NCI-H1930 (cell line): ENCODE measurements around the gene TRPM4.

Experiments used
- DNase-seq, 2 experiments: peaks; one replicate each; lab custom pipeline; 2025; lab: John Stamatoyannopoulos, UW

The TRPM4 gene

DNA sequence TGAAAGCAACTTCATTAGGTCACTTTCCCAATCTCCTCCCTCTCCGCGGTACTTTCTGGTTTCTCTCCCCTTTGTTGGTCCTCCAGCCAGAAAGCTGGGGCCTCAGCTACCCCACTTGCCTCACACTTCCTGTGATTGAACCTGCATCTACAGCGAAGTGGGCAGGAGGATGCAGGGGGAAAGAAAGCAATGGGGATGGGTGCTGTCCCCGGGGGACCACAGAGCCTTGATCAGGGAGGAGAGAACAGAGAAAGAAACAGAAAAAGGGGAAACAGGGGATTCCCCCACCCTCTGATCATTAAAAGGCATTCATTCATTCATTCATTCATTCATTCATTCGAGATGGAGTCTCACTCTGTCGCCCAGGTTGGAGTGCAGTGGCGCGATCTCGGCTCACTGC lies 74.2 kb downstream of the TRPM4 start:
- DNase-seq = no peak

DNA sequence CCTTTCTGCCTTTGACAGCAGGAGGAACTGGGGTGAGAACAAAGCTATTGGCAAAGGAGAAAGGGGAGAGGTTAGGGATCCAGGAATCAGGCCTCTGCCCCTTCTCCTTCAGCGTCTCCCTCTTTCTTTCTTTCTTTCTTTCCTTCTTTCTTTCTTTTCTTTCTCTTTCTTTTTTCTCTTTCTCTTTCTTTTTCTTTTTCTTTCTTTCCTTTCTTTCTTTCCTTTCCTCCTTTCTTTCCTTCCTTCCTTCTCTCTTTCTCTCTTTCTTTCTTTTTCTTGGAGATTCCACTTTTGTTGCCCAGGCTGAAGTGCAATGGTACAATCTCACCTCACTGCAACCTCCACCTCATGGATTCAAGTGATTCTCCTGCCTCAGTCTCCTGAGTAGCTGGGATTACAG lies 75.6 kb downstream of the TRPM4 start:
- no peak for DNase-seq

DNA sequence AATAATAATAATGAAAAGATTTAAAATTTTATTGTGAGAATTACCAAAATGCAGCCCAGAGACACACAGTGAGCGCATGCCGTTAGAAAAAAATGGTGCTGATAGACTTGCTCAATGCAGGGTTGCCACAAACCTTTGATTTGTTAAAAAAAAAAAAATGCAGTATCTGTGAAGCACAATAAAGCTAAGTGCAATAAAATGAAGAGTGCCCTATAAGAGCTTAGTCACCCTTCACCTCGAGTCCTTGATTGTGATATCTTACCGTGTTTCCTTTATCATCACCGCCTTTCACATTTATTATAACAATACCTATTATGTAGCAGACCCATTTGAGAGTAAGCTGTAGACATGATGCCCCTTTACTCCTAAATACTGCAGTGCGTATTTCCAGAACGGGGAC lies 84.2 kb downstream of the TRPM4 start:
- no peak for DNase-seq

DNA sequence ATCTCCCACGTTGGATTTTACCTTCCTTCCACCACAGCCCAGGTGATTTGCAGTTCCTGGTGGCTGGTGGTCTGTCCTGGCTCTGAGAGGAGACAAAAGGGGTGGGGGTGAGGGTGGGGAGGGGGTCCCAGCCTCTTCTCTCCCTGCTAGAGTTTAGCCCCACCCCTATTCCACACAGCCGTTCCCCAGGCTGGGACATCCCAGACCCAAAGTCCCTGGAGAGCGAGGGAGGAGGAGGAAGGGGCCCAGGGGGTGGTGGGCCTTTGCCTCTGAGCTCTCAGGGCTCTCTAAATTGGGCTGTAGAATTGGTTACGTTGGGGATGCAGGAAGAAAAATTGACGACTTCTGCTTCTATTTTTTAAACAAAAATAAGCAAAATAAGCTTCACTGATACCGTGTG lies 85.5 kb downstream of the TRPM4 start:
- no peak for DNase-seq

DNA sequence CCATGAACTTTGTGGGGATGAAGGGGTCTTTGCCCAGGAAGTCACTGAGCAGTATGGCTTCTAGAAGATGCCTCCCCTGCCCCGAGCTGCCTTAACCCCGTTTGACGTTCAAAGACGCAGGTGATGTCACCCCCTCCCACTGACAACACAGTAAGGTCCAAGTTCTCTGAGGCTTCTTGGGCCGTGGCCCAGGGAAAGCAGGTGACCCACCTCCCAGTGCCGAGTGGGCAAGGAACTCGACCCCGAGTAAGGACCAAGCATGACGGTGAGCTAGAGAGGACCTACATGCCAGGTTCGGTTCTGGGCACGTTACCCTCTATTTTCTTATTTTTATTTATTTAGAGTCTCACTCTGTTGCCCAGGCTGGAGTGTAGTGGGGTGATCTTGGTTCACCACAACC lies 86.1 kb downstream of the TRPM4 start:
- no peak for DNase-seq

DNA sequence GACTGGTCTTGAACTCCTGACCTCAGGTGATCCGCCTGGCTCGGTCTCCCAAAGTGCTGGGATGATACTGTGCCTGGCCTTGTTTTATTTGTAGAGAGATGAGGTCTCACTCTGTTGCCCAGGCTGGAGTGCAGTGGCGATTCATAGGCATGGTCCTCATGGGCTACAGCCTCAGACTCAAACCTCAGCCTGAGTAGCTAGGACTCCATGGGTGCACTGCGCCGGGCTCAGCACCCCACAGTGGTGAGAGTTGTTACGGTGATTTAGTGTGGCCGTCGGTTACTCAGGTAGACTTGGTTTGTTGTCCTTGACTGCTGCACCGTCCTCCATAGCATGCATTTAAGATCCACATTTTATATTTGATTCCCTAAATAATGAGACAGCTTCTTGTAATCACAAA lies 86.7 kb downstream of the TRPM4 start:
- DNase-seq = no peak

DNA sequence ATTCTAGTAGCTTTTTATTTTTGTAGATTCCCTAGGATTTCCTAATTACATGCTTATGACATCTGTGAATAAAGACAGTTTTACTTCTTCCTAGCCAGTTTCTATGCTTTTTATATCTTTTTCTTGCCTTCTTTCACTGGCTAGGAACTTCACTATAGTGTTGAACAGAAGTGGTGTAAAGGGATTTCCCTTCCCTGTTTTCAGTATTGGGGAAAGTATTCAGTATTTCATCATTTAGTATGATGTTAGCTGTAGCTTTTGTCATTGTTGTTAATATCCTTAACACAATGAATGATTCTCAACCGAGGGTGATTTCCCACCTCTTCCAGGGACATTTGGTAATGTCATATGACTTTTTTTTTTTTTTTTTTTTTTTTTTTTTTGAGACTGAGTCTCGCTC lies 90.1 kb downstream of the TRPM4 start:
- DNase-seq = no peak

DNA sequence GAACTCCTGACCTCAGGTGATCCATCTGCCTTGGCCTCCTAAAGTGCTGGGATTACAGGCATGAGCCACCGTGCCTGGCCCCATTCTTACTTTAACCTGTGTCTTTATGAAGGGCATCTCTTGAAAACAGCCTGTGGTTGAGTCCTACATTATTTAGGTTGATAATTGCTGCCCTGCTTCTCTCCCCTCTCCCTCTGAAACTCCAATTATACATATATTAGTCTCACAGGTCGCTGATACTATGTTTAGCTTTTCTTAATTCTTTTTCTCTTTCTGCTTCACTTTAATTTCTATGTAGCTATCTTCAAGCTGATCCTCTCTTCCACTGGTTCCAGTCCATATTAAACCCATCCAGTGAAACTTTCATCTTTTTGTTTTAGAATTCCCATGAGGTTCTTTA lies 92.3 kb downstream of the TRPM4 start:
- no peak for DNase-seq

DNA sequence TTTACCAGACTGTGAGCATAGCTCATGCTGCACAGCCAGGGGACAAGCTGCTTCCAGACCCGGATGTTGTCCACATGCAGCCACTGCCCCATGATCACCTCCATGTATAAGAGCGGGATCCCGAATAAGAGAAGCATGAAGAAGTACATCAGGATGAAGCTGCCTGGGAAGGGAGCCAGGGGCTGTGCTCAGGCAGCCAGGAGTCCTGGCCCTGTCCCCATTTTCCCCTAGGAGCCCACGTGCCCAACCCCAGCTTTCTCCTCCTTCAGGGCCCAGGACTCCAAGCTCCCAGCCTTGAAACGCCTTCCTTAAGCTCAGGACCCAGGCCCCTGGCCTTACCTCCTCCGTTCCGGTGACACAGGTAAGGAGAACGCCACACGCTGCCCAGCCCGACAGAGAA lies 98.1 kb downstream of the TRPM4 start:
- DNase-seq = no peak

DNA sequence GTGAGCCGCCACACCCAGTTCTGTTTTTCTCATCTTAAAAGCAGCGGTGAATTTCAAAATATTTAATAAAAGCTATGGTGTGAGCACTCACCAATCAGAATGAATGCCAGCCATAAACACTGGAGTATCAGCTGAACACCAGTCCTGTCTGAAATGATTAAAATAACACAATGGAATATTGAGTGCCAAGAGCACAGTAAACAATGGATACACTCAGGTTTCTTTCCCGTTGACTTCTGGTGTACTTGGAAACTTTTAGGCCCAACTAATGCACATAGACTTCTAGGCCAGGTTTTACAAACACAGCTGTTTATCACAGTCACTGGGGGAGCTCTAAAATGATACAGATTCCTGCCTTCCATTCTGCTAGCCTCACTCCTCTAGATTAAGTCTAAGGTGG lies 99.1 kb downstream of the TRPM4 start:
- no peak for DNase-seq
